HL-60 (cell line): ENCODE results near the gene CALR3.

Experiments used
- DNase-seq, 2 experiments: peaks; one replicate each; pipeline ENCODE4 v3.0.0-alpha.2; 2010 to 2020; ENCODE audit warnings: low read depth in 1 of 2, low spot score in 1 of 2
- H3K27ac ChIP-seq: fragments of 250-450 bp; sonication (Bioruptor Pico); replicated peaks from 2 replicates; pipeline ENCODE4 v1.5.1; 2020; ENCODE audit warnings: mild to moderate bottlenecking, moderate library complexity
- H3K27me3 ChIP-seq: fragments of 250-450 bp; sonication (Bioruptor Pico); 2 replicates; pipeline ENCODE4 v1.5.1; 2021; ENCODE audit warnings: mild to moderate bottlenecking, moderate library complexity; ENCODE audit not compliant: insufficient read depth, poor library complexity, severe bottlenecking
- H3K4me3 ChIP-seq: replicated peaks from 2 replicates; pipeline ENCODE4 v1.5.1; 2011; ENCODE audit warnings: mild to moderate bottlenecking, control low read depth, low read length; ENCODE audit not compliant: insufficient read depth
- CTCF ChIP-seq: IDR thresholded peaks from one replicate; pipeline ENCODE4 v1.5.1; 2011; ENCODE audit warnings: low read length, control low read depth, inconsistent platforms; ENCODE audit not compliant: insufficient read depth
- GABPA ChIP-seq: IDR thresholded peaks from 2 replicates; pipeline ENCODE4 v1.6.1; 2012; ENCODE audit warnings: low read depth
- POLR2AphosphoS5 ChIP-seq: IDR thresholded peaks from 2 replicates; pipeline ENCODE4 v1.6.1; 2012; ENCODE audit warnings: low read depth
- REST ChIP-seq: IDR thresholded peaks from 2 replicates; pipeline ENCODE4 v1.6.1; 2012; ENCODE audit warnings: low read depth; ENCODE audit not compliant: insufficient replicate concordance
- SPI1 ChIP-seq: IDR thresholded peaks from 2 replicates; pipeline ENCODE4 v1.6.1; 2012; ENCODE audit warnings: low read depth, mild to moderate bottlenecking, borderline replicate concordance

Gene CALR3

GRCh38 chr19:16504271-16504670 lies 8.3 kb upstream of the CALR3 start:
- Histone ChIP-seq H3K4me3 (no peak overlapping the region), H3K27me3 (no peaks in the 10 kb centered on the region), H3K27ac (no peak overlapping the region)
- no peak for DNase-seq
- TF ChIP-seq CTCF (no peak), POLR2AphosphoS5 (no peak), REST (no peak), GABPA (no peak), SPI1 (no peak)

GRCh38 chr19:16497837-16498236 lies 1.9 kb upstream of the CALR3 start:
- Histone ChIP-seq H3K4me3 (no peak overlapping the region), H3K27me3 (no peaks in the 10 kb centered on the region), H3K27ac (no peak overlapping the region)
- no peak for TF ChIP-seq POLR2AphosphoS5
- no peak for TF ChIP-seq CTCF
- TF ChIP-seq REST: no peak
- no peak for TF ChIP-seq SPI1
- no peak for TF ChIP-seq GABPA
- no peak for DNase-seq

GRCh38 chr19:16497042-16497441 lies 1.1 kb upstream of the CALR3 start:
- Histone ChIP-seq H3K4me3 (no peak overlapping the region; the same call in 1 of the 2 replicates), H3K27me3 (no peaks in the 10 kb centered on the region), H3K27ac (no peak overlapping the region)
- TF ChIP-seq REST: no peak
- TF ChIP-seq CTCF: no peak
- TF ChIP-seq GABPA: no peak
- TF ChIP-seq POLR2AphosphoS5: no peak
- TF ChIP-seq SPI1: no peak
- no peak for DNase-seq
